NCI-H82 treated with DMSO at 0.1 percent for 48 hours (cell line): ENCODE results near the gene MVP.
"Not testable (repeated sequence)": the region's sequence is repeated elsewhere in the genome, so short reads cannot be mapped to it uniquely, and the experiment has no call there.

Experiments used
- DNase-seq: peaks from one replicate; lab custom pipeline; 2025; ENCODE audit not compliant: unreplicated experiment; lab: John Stamatoyannopoulos, UW

MVP gene

DNA sequence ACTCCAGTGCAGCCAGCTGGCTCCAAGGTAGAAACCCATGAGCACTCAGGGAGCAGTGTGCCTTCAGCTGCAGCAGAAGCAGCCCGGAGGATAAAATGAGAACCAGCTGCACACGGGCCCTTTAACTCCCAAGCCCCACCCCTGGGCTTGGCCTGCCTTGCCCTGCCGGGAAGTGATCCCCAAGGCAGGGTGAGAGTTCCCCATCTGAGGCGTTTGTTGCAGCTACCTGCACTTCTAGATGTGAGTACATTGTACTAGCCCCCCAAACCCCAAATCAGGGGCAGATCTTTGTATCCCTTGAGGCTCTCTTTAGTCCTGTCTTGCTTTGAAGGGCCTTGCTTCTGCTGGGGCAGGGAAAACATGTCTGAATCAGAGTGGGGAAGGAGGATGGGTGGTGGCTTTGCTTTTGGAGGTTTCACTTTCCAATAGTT lies at the start of gene MVP:
TSS of gene MVP (plus strand) at position 192 of the 431 bp plus-strand sequence. CDS start 10,088 bp downstream, outside the sequence.
- no peak for DNase-seq

DNA sequence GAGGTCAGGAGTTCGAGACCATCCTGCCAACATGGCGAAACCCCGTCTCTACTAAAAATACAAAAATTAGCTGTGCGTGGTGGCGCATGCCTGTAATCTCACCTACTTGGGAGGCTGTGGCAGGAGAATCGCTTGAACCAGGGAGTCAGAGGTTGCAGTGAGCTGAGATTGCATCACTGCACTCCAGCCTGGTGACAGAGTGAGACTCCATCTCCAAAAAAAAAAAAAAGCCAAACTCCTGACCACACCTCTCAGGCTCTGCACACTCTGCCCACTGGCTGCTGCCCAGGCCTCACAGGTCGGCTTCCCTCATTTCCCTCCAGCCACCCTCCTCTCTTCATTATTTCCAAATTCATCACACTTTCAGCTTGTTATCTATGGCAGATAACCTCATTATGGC lies 47.9 kb upstream of the MVP start:
- DNase-seq = not testable (repeated sequence)

DNA sequence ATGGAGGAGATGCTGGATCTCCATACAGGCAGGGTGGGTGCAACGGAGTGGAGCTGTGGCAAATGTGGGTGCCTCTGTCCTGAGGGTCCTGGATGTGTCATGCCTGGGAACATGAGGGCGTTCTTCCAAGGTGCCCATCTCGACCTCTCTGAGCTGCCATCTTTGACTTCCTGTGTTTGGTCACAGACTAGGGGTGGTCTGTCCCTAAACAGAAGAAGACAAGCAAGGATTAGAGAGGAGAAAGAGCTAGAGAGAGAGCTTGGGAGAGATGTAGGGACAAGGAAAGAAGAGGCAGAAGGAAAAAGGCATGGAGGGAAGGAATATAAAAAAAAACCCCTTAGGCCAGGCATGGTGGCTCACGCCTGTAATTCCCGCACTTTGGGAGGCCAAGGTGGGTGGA lies 45.5 kb upstream of the MVP start:
- no peak for DNase-seq

DNA sequence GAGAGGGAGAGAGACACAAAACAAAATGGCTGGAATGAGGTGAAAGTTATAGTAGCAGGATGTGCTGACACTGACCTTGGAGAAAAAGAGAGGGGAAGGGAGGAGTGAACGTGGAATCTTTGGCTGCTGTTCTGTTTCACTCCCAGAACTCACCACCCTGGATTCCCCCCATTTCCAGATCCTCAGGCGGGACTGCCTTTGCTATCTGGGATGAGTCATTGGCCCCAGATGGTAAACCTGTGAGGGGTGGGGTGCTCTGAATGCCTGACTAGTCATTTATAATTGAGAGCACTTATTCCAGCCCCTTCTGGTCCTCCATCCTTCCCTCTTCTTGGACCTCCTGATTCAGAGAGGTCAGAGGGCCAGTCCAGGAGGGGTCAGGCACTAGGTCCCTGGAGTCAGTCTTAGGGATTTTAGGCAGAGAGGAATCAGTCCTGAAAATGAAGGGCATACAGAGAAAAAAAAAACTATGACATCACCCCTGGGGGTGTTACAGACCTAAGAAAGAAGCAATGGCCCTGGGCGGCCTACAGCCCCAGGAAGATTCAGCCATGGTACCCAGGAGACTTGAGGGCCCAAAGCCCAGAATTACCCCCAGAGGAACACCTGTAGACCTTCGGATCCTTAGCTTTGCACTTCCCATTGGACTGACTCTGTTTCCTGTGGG lies 44.4 kb upstream of the MVP start:
- no peak for DNase-seq

DNA sequence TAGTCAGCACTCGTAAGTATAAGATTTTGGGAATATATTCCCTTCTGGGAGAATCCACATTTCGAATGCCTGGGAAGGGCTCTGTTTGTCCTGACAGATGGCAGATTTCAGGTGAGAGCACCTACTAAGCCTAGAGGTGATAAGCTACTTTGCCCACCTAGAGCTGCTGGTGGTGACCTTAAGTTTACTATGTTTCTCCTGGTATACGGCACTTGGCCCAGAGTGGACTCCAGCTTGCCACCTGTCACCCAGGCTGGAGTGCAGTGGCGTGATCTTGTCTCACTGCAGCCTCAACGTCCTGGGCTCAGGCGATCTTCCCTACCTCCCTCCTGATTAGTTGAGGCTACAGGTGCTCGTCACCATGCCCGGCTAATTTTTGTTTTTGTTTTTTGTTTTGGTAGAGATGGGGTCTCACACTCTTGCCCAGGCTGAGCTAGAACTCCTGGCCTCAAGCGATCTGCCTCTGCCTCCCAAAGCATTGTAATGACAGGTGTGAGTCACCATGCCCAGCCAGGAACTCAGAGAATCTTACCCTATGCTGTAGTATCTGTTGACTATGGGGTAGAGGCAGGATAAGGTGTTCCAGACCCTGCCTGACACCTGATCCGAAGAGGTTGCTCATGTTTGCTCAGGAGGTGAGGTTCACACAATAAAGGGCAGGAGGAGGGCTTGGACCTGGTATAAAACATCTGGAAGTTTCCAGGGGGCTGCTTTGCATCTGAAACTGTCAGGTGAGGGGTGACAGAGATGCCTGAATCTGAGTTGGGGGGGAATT lies 42.5 kb upstream of the MVP start, which contains the start of gene ZG16:
TSS of gene ZG16 (plus strand) at position 681 of the 775 bp plus-strand sequence. CDS start 1,011 bp downstream, outside the sequence.
- DNase-seq = no peak

DNA sequence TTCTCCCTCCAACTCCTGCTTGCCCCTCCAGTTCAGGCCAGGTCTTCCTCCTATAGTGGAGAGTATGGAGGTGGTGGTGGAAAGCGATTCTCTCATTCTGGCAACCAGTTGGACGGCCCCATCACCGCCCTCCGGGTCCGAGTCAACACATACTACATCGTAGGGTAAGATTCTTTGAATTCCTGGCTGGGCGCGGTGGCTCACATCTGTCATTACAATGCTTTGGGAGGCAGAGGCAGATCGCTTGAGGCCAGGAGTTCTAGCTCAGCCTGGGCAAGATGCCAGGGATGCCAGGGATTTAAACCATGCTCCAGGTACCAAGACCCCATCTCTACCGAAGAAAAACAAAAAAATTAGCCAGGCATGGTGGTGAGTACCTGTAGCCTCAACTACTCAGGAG lies 40.8 kb upstream of the MVP start:
- DNase-seq = no peak

DNA sequence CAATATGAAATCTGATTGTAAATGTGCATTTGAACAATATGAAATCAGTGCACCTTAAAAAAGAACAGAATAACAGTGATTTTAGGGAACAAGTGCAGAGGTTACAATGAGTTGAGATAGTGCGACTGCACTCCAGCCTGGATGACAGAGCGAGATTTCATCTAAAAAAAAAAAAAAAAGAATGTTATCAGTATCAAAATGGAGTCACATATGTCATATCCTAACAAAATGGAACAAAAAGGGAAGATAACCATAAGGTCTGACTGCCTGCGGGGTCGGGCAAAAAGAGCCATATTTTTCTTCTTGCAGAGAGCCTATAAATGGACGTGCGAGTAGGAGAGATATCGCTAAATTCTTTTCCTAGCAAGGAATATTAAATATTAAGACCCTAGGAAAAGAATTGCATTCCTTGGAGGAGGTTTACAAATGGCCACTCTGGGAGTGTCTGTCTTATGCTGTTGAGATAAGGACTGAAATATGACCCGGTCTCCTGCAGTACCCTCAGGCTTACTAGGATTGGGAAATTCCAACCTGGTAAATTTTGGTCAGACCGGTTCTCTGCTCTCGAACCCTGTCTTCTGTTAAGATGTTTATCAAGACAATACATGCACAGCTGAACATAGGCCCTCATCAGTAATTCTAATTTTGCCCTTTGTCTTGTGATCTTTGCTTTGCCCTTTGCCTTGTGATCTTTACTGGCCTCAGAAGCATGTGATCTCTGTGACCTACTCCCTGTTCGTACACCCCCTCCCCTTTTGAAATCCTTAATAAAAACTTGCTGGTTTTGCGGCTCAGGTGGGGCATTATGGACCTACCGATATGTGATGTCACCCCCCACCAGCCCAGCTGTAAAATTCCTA lies 36.9 kb upstream of the MVP start:
- DNase-seq = not testable (repeated sequence)

DNA sequence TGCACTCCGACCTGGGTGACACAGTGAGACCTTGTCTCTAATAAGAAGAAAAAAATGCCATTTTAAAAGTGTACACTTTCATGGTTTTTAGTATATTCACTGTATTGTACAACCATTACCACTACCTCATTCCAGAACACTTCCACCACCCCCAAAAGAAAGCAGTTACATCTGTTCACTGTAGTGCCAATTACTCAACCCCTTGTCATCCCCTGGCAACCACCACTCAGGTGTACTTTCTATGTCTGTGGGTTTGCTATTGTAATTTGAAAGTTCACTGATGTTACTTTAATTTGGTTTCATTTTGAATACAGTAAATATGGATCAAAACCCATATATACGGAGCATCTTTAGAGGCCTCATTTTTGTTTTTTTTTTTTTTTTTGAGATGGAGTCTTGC lies 36.1 kb upstream of the MVP start:
- no peak for DNase-seq

DNA sequence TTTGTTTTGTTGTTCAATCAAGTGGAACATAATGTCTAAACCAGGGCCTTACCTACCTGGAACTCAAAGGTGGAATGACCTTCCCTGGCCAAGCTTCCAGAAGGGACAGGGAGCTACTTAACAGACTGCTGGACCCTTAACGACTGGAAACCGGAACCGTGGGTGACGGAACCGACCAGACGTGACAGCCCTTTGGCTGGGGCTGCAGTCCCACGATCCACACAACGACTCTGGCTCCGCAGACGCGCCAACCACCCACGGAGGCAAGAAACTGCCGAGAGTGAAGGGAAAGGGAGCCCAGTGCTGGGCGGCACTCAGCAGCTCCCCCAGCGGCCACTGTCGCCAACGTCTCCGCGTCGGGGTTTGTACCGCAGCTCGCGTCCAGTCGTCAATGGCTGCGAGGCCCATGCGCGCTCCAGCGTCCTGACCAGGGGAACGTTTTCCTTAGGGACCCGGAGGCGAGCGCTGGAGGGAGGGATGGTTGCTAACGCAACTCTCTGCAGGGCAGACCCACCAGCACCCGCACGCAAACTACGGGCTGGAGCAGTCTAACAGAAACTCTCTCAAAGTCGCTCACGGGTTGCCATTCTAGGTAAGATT lies 35.3 kb upstream of the MVP start:
- DNase-seq = no peak

DNA sequence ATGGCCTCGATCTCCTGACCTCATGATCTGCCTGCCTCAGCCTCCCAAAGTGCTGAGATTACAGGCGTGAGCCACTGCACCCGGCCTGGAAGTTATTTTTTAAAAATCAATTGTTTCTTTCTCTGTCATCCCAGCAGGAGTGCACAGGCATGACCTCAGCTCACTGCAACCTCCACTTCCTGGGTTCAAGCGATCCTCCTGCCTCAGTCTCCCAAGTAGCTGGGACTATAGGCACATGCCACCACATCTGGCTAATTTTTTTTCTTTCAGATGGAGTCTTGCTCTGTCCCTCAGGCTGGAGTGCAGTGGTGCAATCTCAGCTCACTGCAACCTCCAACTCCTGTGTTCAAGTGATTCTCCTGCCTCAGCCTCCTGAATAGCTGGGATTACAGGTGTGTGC lies 33.1 kb upstream of the MVP start:
- DNase-seq = not testable (repeated sequence)

DNA sequence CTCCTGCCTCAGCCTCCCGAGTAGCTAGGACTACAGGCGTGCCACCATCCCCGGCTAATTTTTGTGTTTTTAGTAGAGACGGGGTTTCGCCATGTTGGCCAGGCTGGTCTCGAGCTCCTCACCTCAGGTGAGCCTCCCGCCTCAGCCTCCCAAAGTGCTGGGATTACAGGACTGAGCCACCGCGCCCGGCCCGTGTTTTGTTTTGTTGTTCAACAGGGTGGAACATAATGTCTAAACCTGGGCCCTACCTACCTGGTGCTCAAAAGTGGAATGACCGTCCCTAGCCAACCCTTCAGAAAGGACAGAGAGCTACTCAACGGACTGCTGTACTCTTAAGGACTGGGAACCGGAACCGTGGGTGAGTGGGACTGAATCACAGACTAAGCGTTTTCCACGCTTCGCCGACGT lies 30.5 kb upstream of the MVP start:
- DNase-seq = no peak

DNA sequence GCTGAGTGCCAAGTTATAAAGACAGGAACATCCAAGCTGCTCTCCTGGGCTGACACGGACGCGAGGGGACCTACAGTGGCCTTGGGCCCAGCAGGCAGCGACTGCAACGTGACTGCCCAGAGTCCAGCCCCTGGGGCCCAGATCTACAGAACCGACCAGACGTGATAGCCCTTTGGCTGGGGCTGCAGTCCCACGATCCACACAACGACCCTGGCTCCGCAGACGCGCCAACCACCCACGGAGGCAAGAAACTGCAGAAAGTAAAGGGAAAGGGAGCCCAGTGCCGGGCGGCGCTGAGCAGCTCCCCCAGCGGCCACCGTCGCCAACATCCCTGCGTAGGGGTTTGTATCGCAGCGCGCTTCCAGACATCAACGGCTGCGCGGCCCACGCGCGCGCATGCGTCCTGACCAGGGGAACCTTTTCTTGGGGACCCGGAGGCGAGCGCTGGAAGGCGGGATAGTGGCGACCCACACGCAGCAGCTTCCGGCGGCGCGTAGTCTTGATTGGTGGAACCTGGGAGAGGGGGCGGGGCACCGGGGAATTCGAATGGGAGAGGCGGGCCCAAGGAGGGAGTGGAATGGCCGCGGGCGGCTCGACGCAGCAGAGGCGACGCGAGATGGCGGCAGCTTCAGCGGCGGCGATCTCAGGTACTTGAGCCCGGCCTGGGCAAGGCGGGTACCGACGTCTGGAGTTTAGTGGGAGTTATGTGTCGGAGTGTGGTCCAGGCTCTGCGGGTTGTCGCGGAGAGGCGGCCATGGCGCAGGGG lies 29.9 kb upstream of the MVP start, which contains the start of gene KIF22:
TSS of gene KIF22 (plus strand) at position 569 of the 766 bp plus-strand sequence. CDS start at position 578, 9 bp downstream.
- peak; percentile 88 for DNase-seq

DNA sequence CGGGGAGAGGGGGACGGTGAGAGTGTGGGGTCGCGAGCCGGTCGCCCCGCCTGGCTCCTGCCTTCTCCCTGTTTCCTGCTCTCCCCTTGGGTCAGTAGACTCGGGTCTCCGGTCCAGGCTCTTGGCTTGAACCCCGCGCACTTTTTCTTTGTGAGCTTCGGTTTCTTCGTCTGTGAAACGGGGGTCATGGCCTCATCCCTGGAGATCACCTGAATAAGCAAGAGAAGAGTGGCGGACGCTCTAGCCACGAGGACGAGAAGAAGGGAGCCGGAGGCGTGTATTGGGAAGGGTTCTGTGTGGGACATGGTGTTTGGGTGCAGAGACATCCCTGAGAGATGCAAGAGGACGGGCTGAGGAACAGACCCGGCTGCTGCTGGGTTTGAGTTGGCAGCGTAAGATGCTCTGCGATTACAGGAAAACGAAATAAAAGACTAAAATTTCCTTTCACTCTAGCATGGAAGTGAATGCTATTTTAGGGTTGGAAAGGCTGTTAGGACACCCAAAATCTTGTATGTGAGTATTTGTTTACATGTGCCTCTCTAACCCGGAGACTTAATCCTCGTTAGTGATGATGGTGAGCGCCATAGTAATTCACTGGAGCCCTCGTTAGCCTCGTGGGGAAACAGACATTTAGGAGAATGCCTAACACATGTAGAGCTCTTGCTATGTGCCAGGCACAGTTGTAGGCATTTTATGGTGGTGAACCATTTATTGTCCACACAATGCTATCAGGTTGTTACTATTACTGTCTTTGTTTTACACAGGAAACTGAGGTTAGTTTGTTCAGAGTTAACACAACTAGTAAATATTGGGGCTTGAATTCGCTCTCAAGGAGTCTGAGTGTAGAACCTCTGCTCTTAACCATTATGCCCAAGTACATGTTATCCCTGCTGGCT lies 29.1 kb upstream of the MVP start:
- no peak for DNase-seq

DNA sequence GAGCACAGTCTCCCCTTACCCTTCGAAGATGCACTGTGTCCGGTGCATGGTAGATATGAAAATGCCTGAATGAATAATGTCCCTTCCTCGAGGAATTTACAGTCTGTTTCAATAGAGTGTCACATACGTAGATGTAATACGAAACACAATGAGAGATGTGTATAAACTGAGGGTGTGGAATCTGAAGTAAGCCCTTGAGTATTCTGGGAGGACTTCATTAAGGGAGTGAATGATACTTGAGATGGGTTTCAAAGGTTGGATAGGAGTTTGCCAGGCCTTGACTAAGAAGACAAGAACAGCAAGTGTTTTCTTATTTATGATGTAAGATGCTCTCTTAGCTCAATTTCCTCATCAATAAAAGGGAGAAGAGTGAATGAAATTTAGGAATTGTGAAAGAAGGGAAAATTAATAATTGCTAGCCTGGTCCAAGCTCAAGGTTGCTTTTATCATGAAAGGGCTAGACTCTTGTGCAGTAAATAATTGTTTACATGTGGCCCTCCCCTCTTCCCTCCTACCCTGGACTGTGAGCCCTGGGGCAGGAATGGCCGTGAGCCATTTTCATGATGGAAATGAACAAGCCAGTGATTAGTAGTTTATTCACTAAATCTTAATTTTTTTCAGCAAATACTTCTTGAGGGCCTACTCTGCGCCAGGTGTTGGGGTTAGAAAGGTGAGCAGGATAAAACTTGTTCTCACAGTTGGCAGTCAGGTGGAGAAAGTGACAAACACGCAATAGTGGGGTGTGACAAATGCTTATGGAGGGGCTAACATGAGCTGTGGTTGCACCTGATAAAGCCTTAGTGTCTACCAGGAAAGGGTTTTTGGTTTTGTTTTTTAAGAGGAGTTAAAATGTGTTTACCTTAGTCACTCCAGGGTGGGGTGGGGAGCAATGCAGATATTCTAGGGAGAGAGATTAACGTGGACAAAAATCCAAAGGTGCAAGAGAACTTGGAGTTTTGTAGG lies 28.1 kb upstream of the MVP start:
- no peak for DNase-seq

DNA sequence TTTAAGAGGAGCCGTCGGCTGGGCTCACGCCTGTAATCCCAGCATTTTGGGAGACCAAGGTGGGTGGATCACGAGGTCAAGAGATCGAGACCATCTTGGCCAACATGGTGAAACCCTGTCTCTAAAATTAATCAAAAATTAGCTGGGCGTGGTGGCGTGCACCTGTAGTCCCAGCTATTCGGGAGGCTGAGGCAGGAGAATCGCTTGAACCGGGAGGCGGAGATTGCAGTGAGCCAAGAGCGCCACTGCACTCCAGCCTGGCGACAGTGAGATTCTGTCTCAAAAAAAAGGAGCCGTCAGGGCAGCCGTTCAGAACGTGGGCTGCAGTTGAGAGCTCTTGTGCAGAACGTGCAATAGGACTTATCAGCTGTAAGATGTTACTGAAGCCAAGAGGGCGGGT lies 27.1 kb upstream of the MVP start:
- not testable (repeated sequence) for DNase-seq

DNA sequence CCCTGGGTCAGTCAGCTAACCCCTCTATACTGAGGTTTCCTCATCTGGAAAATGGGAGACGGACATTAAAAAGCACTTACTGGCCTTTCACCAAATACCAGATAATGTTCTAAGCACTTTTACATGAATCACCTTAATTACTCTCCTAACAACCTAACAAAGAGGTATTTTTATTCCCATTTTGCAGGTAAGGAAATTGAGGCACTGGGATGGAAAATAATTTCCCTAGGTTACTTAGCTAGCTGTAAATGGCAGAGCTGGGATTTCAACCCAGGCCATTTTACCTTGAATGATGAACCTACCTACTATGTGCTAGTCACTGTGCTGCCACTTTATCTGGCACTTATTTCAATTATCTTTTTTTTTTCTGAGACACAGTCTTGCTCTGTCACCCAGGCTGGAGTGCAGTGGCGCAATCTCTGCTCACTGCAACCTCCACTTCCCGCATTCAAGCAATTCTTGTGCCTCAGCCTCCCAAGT lies 26.0 kb upstream of the MVP start:
- DNase-seq = no peak

DNA sequence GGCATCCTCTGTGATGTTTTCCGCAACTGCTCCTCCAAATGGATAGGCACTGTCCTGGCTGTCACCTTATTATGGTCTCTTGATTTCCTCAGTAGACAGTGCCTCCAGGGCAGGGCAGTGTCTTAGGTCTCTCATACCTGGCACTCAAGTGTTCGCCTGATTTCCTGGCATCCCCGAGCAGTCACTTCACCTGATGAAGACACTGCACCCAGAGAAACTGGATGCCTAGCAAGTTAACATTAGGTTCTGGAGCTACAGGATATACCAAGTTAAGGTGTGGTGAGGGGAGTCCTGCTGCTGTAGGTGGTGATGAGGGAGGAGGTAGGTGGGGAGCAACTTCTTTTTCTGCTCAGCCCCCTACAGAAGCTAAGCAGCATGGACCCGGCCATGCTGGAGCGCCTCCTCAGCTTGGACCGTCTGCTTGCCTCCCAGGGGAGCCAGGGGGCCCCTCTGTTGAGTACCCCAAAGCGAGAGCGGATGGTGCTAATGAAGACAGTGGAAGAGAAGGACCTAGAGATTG lies 17.8 kb upstream of the MVP start:
- no peak for DNase-seq

DNA sequence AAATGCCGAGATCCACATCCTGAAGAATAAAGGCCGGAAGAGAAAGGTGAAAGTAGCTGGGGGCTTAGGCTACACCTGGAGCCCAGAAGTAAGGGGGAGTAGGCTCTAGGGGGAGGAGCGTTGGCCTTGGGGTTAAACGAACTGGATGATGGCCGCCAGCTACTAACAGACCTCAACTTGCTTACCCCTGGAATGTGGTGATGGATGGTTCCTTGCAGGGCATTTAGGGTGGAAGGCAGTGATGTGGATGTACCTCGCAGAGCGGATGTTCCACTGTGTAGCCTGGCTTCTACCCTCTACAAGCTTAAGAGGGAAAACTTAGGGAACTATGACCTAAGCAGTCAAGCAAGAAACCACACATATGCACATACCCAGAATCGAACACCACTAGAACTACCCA lies 16.2 kb upstream of the MVP start:
- DNase-seq = no peak
